SKM-1 (cell line): Measurements from ENCODE around the gene TCP11L1.
"Not testable (repeated sequence)": the region's sequence is repeated elsewhere in the genome, so short reads cannot be mapped to it uniquely, and the experiment has no call there.

Experiments
- DNase-seq: peaks from one replicate; lab custom pipeline; 2025; ENCODE audit not compliant: unreplicated experiment; lab: John Stamatoyannopoulos, UW

Gene TCP11L1

DNA sequence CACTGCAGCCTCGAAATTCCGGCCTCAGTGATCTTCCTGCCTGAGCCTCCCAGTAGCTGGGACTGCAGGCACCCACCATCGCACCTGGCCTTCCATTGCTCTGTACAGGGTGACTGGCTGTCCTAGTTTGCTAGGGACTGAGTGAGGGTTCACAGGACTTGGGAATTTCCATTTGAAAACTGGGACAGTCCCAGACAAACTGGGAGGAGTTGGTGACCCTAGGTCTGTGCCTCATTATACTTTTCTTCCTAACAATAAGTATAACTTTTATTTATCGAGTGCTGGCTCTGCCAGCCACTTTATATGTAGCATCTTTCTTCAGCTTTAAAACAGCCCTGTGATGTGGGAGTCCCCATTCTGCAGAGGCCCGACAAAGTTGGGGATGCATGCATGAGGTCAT is 25.5 kb downstream of the TCP11L1 start:
- DNase-seq, result no peak

DNA sequence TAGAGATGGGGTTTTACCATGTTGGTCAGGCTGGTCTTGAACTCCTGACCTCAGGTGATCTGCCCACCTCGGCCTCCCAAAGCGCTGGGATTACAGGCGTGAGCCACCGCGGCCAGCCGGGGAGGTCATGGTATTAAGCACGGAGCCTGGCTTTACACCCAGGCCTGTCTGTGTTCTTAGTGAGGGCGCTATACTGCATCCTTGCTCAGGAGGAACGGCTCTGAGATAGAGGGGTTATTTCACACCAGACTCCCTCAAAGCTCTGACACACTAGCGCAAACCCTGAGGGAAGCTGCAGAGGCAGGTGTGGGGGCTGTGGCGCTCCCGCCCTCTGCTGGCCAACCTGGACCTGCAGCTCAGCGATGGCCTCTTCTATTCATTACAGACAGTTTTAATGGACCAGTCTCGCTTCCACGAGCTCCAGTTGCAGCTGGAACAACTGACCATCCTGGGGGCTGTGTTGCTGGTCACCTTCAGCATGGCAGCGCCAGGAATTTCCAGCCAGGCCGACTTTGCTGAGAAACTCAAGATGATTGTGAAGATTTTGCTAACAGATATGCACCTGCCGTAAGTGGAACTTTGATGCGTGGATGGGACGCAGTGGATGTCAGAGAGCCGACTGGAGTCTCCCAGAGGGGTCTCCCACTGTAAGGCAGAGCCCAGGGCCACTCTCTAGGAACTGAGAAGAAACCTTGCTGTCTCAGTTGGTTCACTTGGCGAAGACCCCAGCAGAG is 26.2 kb downstream of the TCP11L1 start:
- DNase-seq, result peak; percentile 18

DNA sequence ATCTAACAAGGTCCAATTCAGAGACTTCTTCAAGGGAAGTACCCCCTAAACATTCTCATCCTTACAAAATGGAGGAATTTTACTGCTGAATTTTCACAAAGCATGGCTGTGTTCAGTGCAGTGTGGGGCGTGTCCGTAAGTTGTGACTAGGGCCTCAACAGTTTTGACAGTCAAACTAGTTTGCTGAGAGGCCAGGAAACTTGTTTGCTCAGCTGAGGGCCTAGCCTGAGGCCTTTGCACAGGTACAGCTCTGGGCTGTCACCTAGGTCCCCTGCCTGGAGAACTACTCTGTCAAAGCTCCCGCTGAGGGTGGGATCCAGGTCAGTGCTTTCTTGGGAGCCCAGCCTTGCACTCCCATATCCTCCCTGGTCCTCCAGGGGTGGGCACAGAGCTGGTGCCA is 27.9 kb downstream of the TCP11L1 start:
- DNase-seq, result no peak

DNA sequence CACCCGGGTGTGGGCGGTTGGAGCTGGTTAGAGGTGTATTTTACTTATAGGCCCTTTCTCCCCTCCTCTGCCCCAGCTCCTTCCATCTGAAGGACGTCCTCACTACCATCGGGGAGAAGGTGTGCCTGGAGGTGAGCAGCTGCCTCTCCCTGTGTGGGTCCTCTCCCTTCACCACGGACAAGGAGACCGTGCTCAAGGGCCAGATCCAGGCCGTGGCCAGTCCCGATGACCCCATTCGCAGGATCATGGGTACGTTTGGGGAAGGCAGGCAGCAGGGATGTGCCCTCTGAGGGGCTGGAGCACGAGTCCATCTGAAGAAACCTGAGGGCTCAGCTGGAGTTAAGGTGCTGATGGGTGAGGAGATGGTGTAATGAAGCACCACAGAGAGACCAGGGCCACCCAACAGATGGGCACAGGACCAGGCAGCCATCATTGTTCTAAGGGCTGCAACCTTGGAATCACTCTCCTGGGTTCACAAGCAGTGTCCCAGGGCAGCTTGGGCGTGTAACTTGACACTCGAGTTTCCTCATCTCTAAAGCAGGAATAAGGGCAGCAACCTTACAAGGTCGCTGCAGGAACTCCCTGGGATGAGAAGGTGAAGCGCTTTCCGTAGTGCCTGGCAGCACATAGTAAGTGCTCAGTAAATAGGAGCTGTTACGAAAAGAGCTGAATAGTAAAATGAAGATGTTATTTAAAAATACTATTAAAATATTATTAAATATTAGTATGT is 29.4 kb downstream of the TCP11L1 start:
- no peak for DNase-seq

DNA sequence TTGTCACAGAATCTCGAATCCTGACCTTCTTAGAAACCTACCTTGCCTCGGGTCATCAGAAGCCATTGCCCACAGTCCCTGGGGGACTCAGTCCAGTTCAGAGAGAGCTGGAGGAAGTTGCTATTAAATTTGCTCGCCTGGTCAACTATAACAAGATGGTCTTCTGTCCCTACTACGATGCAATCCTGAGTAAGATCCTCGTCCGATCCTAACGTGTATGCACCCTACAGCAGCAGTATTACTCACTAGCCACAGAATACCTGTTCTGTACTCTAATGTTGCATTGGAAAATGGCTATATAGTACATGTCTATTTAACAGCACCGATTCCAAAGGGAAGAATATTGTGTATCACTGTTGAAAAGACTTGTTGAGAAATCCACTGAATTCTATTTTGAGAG is 33.1 kb downstream of the TCP11L1 start:
- DNase-seq, result no peak

DNA sequence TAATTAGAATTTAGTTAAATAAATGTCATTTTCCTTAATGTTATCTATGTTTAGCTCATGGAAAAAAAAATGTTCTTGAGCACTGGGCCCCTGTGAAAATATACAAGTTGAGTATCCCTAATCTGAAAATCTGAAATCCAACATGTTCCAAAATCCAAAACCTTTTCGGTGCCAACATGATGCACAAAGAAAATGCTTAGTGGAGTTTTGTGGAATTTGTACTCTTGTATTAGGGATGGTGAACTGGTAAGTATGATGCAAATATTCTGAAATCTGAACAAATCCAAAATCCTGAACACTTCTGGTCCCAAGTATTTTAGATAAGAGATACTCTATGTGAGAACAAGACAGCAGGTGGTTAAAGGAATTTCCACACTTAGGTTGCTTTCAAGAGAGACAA is 44.5 kb downstream of the TCP11L1 start:
- no peak for DNase-seq

DNA sequence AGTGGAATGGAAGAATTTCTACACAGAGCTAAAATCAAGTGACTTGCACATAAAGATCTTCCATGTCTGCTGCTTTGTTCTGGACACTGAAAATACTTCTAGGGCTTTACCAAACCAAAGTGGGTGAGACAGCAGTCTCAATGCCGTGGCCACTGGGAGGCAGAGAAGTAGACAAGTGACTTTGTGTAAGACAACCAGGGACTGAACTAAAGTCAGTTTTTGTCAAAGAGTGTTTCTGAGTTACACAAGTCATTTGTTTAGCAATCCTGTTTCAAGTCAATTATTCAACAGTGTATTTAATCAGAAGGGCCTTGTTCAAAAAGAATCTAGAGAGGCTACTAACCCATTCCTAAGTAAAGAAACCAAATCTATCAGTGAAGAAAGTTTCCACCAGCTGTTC is 46.6 kb downstream of the TCP11L1 start:
- DNase-seq, result no peak

DNA sequence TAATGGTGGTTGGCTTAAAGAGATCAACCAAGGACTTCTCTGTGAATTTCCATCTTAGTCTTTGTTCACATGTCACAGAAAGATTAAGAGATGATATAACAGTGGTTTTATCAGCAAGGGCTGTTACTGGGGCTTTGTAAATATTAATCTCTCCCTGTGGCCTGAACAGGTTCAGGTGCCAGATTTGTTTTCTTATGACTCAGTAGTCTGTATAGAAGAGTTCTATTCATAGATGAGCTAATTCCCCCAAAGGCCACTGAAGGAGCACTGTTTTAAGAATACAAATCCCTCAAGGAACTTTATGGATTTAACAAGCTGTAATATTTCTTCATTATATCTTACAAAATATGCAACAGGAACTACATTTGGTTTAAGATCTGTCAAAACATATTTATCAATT is 50.4 kb downstream of the TCP11L1 start:
- no peak for DNase-seq

DNA sequence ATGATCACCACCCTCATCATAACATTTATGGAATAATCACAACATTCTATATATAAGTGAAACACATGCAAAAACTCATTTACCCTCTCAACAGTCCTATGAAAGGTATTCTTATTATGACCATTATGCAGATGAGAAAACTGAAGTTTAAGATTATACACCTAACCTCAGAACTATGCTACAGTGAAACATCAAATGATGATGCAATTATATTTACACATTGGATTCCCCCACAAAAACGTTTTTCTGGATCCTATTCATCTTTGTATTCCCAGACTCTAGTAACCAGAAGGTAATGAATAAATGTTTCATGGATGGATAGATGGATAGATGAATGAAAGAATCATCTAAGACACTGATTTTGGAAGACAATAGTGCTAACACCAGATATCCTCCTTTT is 54.8 kb downstream of the TCP11L1 start:
- no peak for DNase-seq

DNA sequence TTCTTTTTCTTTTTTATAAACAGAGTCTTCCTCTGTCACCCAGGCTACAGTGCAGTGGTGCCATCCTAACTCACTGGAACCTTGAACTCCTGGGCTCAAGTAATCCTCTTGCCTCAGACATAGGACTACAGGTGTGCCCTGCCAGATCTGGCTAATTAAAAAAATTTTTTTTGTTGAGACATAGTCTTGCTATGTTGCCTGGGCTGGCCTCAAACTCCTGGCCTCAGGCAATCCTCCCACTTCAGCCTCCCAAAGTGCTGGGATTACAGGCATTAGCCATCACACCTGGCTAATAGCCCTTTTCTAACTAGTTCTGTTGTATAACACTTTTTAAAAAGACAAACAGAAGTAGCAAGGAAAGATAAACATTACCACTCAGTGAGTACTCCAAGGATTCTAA is 64.5 kb downstream of the TCP11L1 start:
- no peak for DNase-seq

DNA sequence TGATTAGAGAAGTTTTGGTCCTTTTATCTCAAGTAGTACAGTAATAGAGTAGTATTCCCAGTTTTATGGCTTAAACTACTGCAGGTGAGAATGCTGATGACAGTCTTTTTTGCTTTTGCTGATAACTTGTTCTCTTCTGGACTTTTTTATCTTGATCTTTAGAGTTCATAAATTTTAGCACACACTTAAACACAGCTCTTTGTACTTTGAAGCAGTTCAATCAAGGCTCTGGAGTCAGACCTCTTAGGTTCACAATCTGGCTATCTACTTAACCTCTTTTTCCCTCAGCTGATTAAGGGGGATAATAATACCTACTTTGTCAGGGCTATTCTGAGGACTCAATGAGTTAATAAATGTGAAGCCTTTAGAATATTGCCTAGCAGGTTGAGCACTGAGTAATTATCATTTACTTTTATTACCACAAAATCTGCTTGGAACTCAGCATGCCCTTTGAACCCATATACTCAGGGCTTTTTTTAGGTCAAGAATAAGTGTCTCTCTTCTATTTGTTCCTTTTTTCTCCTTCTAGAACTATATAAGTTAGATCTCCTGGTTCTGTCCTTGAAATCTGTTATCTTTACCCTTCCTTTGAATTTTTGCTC is 70.0 kb downstream of the TCP11L1 start:
- no peak for DNase-seq

DNA sequence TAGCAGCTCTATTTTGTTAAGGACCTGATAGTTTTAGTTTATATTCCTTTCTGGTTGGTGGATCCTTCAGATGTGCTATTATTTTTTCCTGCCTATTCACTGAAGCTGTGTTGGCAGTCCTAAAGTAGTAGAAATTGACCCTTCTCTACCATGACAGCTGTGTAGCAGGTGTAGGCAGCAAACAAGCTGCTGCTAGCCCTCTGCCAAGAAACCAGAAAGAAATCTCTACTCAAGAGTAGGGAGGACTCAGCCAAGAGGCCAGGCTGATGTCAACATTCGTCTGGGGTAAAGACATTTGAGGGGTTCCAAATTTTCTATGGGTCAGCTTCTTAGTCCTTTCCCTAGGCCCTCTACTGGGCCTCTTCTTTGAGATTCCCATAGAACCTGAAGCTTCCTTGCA is 70.7 kb downstream of the TCP11L1 start:
- DNase-seq, result no peak

DNA sequence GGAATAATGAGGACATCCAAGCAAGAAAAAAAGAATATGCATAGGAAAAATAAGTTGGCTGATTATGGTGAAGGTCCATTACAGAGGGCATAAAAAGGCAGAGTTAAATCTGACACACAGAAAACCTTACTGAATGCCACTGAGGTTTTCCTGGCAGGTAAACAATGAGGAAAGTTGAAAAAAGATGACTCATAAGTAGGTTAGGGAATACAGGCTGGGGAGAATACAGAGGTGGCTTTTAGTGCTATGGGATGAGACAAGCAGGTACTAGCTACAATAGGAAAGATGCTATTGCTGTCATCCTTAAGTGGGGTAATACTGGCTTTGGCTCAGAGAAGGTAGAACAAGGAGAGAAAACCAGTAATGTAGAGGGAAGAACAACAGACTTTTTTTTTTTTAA is 77.2 kb downstream of the TCP11L1 start:
- no peak for DNase-seq

DNA sequence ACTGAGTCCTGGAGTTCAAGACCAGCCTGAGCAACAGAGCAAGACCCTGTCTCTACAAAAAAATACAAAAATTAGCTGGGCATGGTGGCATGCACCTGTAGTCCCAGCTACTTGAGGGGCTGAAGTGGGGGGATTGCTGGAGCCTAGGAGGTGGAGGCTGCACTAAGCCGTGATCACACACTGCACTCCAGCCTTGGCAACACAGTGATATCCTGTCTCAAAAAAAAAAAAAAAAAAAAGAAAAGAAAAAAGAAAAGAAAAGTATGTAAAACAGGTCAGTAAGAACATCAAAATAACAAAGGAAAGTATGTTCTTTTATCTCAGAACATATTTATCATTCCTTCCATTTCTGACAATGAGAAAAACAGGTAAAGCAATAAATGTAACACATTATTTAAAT is 83.3 kb downstream of the TCP11L1 start:
- not testable (repeated sequence) for DNase-seq
